GM12878 (cell line): ENCODE results near the gene IFI6. TPM values are rescaled to one million over a fixed set of nuclear protein-coding genes. Genes with fewer than 3 reads are reported as not detected.

ENCODE experiments used
- ATAC-seq: fragments of 200-7000 bp; cut with Tn5 transposase; 3 replicates; pipeline ENCODE4 v1.9.1; 2020; ENCODE audit warnings: mild to moderate bottlenecking, moderate library complexity
- BruUV-seq: library from RNA; stranded (reverse); fragments of 400-500 nt; replicated peaks from 2 replicates; lab custom pipeline; 2021; lab: Mats Ljungman, UMichigan
- CTCF ChIA-PET: fragments of 300-600 bp; sonication (Branson Sonifier 250); formaldehyde crosslinking; extraction: SDS; loops from one replicate; lab custom pipeline; 2021; ENCODE audit warnings: inconsistent platforms; lab: Yijun Ruan, JAX
- POLR2A ChIA-PET: fragments of 350-600 bp; formaldehyde crosslinking; extraction: SDS; loops from one replicate; lab custom pipeline; 2021; ENCODE audit warnings: inconsistent platforms; lab: Charles Lee
- RAD21 ChIA-PET: fragments of 300-600 bp; sonication (Branson Sonifier 250); formaldehyde crosslinking; loops from one replicate; lab custom pipeline; 2023; ENCODE audit warnings: antibody characterized with exemption; ENCODE audit not compliant: unreplicated experiment; lab: Charles Lee
- SMC1A ChIA-PET: fragments of 300-600 bp; sonication (Branson Sonifier 250); formaldehyde crosslinking; loops from one replicate; lab custom pipeline; 2023; ENCODE audit not compliant: unreplicated experiment, uncharacterized antibody; lab: Charles Lee
- DNase-seq: peaks from one replicate; pipeline ENCODE4 v3.0.0-alpha.2; 2011; ENCODE audit warnings: low read depth, low spot score
- FAIRE-seq: peaks from 3 replicates; lab custom pipeline; 2011; peaks lifted over from hg19 to GRCh38; lab: Jason Lieb, UNC
- H2AFZ ChIP-seq: 2 replicates; pipeline ENCODE4 v1.6.0; 2011; ENCODE audit warnings: low read depth, low read length, control low read depth; ENCODE audit not compliant: control insufficient read depth
- H3K27ac ChIP-seq: 2 replicates; pipeline ENCODE4 v1.5.1; 2011; ENCODE audit warnings: control low read depth; ENCODE audit not compliant: control insufficient read depth, insufficient read depth
- H3K27me3 ChIP-seq, 2 experiments: replicated peaks in 1 of 2; 2 replicates each; pipeline versions ENCODE4 v1.6.0 to v1.6.1; 2011; ENCODE audit warnings: low read length in 1 of 2; ENCODE audit not compliant: control insufficient read depth in 2 of 2, insufficient read depth in 2 of 2
- H3K36me3 ChIP-seq, 2 experiments: 2 replicates each; pipeline ENCODE4 v1.5.1; 2011; ENCODE audit warnings: low read length in 1 of 2; ENCODE audit not compliant: control insufficient read depth in 2 of 2, insufficient read depth in 2 of 2
- H3K4me1 ChIP-seq: 2 replicates; pipeline ENCODE4 v1.6.1; 2011; ENCODE audit warnings: mild to moderate bottlenecking, low read length, moderate library complexity, mixed read lengths; ENCODE audit not compliant: control insufficient read depth, insufficient read depth
- H3K4me2 ChIP-seq: 2 replicates; pipeline ENCODE4 v1.6.0; 2011; ENCODE audit warnings: control low read depth; ENCODE audit not compliant: control insufficient read depth, insufficient read depth
- H3K4me3 ChIP-seq: fragments of 200-600 bp; sonication (generic); 2 replicates; pipeline ENCODE4 v1.5.1; 2016
- H3K79me2 ChIP-seq: 2 replicates; pipeline ENCODE4 v1.6.0; 2011; ENCODE audit warnings: low read length; ENCODE audit not compliant: control insufficient read depth, insufficient read depth
- H3K9ac ChIP-seq: 2 replicates; pipeline ENCODE4 v1.8.0; 2011; ENCODE audit warnings: low read length, control low read depth, mixed read lengths; ENCODE audit not compliant: control insufficient read depth, insufficient read depth
- H3K9me3 ChIP-seq: replicated peaks from 3 replicates; pipeline ENCODE4 v1.5.1; 2011; ENCODE audit warnings: mild to moderate bottlenecking, low read length; ENCODE audit not compliant: control insufficient read depth, insufficient read depth
- H4K20me1 ChIP-seq: 2 replicates; pipeline ENCODE4 v1.6.0; 2011; ENCODE audit not compliant: control insufficient read depth, insufficient read depth
- ATF3 ChIP-seq: IDR thresholded peaks from 2 replicates; pipeline ENCODE4 v1.6.1; 2011; ENCODE audit warnings: low read depth, mild to moderate bottlenecking, low read length, moderate library complexity, borderline replicate concordance; ENCODE audit errors: extremely low read depth
- CBX5 ChIP-seq: sonication (generic); IDR thresholded peaks from 2 replicates; pipeline ENCODE4 v1.6.1; 2016; ENCODE audit warnings: low read depth, moderate library complexity, mild to moderate bottlenecking, inconsistent platforms
- CEBPB ChIP-seq, 2 experiments: fragments of 150-350 bp in 1 of 2; IDR thresholded peaks; 2 replicates each; pipeline ENCODE4 v1.6.1; 2012 to 2014; ENCODE audit warnings: low read depth in 2 of 2, low read length in 2 of 2, borderline replicate concordance in 1 of 2, inconsistent platforms in 1 of 2
- CREB1 ChIP-seq: IDR thresholded peaks from 2 replicates; pipeline ENCODE4 v1.6.1; 2012; ENCODE audit warnings: low read depth, mild to moderate bottlenecking, inconsistent platforms
- E4F1 ChIP-seq: fragments of 450-650 bp; IDR thresholded peaks from 2 replicates; pipeline ENCODE4 v1.6.1; 2018; ENCODE audit warnings: borderline replicate concordance, mild to moderate bottlenecking; ENCODE audit not compliant: partially characterized antibody
- IKZF1 ChIP-seq: fragments of 450-650 bp; conservative IDR thresholded peaks from 2 replicates; pipeline ENCODE4 v1.6.1; 2017; ENCODE audit warnings: antibody characterized with exemption, mild to moderate bottlenecking
- NRF1 ChIP-seq: conservative IDR thresholded peaks from 2 replicates; pipeline ENCODE4 v1.6.1; 2011; ENCODE audit warnings: mild to moderate bottlenecking, low read depth, low read length, improper control_type of control experiment
- POLR2AphosphoS5 ChIP-seq: IDR thresholded peaks from 2 replicates; pipeline ENCODE4 v1.6.1; 2011; ENCODE audit warnings: mild to moderate bottlenecking, low read length, inconsistent platforms
- SMAD1 ChIP-seq: fragments of 450-650 bp; IDR thresholded peaks from 2 replicates; pipeline ENCODE4 v1.6.1; 2018; ENCODE audit warnings: mild to moderate bottlenecking, low read depth; ENCODE audit not compliant: partially characterized antibody
- SPI1 ChIP-seq: IDR thresholded peaks from 2 replicates; pipeline ENCODE4 v1.6.1; 2011; ENCODE audit warnings: low read depth, mild to moderate bottlenecking, low read length, moderate library complexity, borderline replicate concordance; ENCODE audit not compliant: insufficient read depth
- SREBF1 ChIP-seq: IDR thresholded peaks from 2 replicates; pipeline ENCODE4 v1.6.1; 2012; ENCODE audit warnings: mild to moderate bottlenecking, low read length
- STAT3 ChIP-seq: IDR thresholded peaks from 2 replicates; pipeline ENCODE4 v1.6.1; 2011; ENCODE audit warnings: low read depth, low read length, improper control_type of control experiment
- TAF1 ChIP-seq: IDR thresholded peaks from 2 replicates; pipeline ENCODE4 v1.6.1; 2011; ENCODE audit warnings: mild to moderate bottlenecking, low read depth, low read length, borderline replicate concordance
- YBX1 ChIP-seq: fragments of 450-650 bp; IDR thresholded peaks from 2 replicates; pipeline ENCODE4 v1.6.1; 2016; ENCODE audit warnings: antibody characterized with exemption
- YY1 ChIP-seq: IDR thresholded peaks from 2 replicates; pipeline ENCODE4 v1.6.1; 2011; ENCODE audit warnings: low read depth, mild to moderate bottlenecking, low read length
- ZNF207 ChIP-seq: fragments of 450-650 bp; IDR thresholded peaks from 2 replicates; pipeline ENCODE4 v1.6.1; 2014; ENCODE audit warnings: antibody characterized with exemption, mild to moderate bottlenecking, borderline replicate concordance
- ZNF384 ChIP-seq: IDR thresholded peaks from 2 replicates; pipeline ENCODE4 v1.6.1; 2012; ENCODE audit warnings: low read depth, mild to moderate bottlenecking, low read length, improper control_type of control experiment, borderline replicate concordance
- WGBS: methylation state at CpG from one replicate; pipeline ENCODE4 v1.1.6; 2016; ENCODE audit warnings: low lambda C conversion rate; ENCODE audit not compliant: insufficient replicate concordance, insufficient coverage; ENCODE audit errors: missing lambda C conversion rate; 5-methylcytosine and 5-hydroxymethylcytosine counted together
- in situ Hi-C: fragments of 300-500 bp; cut with MboI; formaldehyde crosslinking; loops from 9 replicates; pipeline ENCODE4 v1.14.3; 2018; ENCODE audit warnings: mixed read lengths
- intact Hi-C: fragments of 100-400 bp; cut with micrococcal nuclease; formaldehyde crosslinking; loops from one replicate; pipeline ENCODE4 v1.14.2; 2022; ENCODE audit not compliant: unreplicated experiment
- polyA plus RNA-seq, 11 experiments: library from polyadenylated mRNA; depleted of rRNA in 4 of 11; unstranded in 6 of 11; stranded (reverse) in 5 of 11; fragments of >200 nt; fragmentation: Nextera tagmentation in 4 of 11; fragmentation: Illumina TruSeq in 1 of 11; extraction: Ambion mirVana in 4 of 11; extraction: Trizol in 1 of 11; gene quantifications; 1 replicate in 1 of 11; 2 replicates in 10 of 11; pipeline versions ENCODE4 v1.2.1 to v1.2.3, GENCODE V29; 2011 to 2016; ENCODE audit warnings: inconsistent platforms in 2 of 11, missing spikeins in 2 of 11, low read depth in 1 of 11
- total RNA-seq, 4 experiments: library from RNA; depleted of rRNA in 3 of 4; stranded (reverse); fragments of >200 nt in 3 of 4; fragmentation: Illumina TruSeq in 1 of 4; extraction: Trizol in 1 of 4; gene quantifications; 2 replicates each; pipeline versions ENCODE4 v1.2.1 to v1.2.3, GENCODE V29; 2013 to 2021

Gene IFI6
- total and polyA plus RNA-seq, 10 of the 15 experiments (the other 5 are each of a cell fraction or from before 2014, with no cell fraction given), result 5.6 to 123 (median 69.0) TPM

GRCh38 chr1:27705545-27705944, 33.6 kb upstream of the IFI6 start:
- intact Hi-C loops (no loop called here), in situ Hi-C loops (no loop called here)
- H3K4me2 ChIP-seq, result no peak overlapping the region
- H3K4me3 ChIP-seq, result no peak overlapping the region
- H3K27ac ChIP-seq, result no peak overlapping the region
- ChIA-PET CTCF (interaction anchor here (0.8 to 1.0 kb wide), 2 partner anchors 14 to 660 kb away, joined by 3 read pairs; no protein-coding TSS in a partner anchor), RAD21 (interaction anchor here (0.6 to 0.8 kb wide), 2 partner anchors 20 to 214 kb away, joined by 3 to 4 read pairs; partner anchors contain the start of gene FAM76A), POLR2A (interaction anchor here (0.6 to 0.8 kb wide), 3 partner anchors 15 to 105 kb away, joined by 3 to 5 read pairs (median 3); no protein-coding TSS in a partner anchor), SMC1A (interaction anchor here (0.7 to 2.1 kb wide), 5 partner anchors 34 to 68 kb away, joined by 3 to 6 read pairs (median 3); no protein-coding TSS in a partner anchor)
- H3K9ac ChIP-seq, result no peak overlapping the region
- H3K79me2 ChIP-seq, result no peaks in the 10 kb centered on the region
- H3K27me3 ChIP-seq, result no peaks in the 10 kb centered on the region; a peak in 1 of 4 replicates
- no peaks in the 10 kb centered on the region for H3K36me3 ChIP-seq
- H3K4me1 ChIP-seq, result no peaks in the 10 kb centered on the region
- DNase-seq, result no peak
- 67% methylated on average over 2 of the region's 2 CpGs for whole genome bisulfite sequencing
- H4K20me1 ChIP-seq, result no peaks in the 10 kb centered on the region
- H3K9me3 ChIP-seq, result peaks cover 4% of the 10 kb centered on the region; the same call in 2 of the 3 replicates
- TF ChIP-seq SREBF1 (no peak), CBX5 (no peak), TAF1 (no peak), CREB1 (no peak), E4F1 (no peak), ZNF384 (no peak), POLR2AphosphoS5 (no peak), ATF3 (no peak), YBX1 (no peak), YY1 (no peak), ZNF207 (no peak), NRF1 (no peak), CEBPB (IDR thresholded peaks at IDR 0.05; ENCODE audit: borderline replicate concordance in 1 of 2, low read depth in 2 of 2, low read length in 2 of 2) (no peak), STAT3 (no peak), SPI1 (no peak), IKZF1 (no peak), SMAD1 (no peak)
- H2AFZ ChIP-seq, result no peak overlapping the region
- no peak for FAIRE-seq
- ATAC-seq, result no peak
- BruUV-seq, result no TSS peak
